Measurements from ENCODE around the gene IP6K2.

The IP6K2 gene

DNA sequence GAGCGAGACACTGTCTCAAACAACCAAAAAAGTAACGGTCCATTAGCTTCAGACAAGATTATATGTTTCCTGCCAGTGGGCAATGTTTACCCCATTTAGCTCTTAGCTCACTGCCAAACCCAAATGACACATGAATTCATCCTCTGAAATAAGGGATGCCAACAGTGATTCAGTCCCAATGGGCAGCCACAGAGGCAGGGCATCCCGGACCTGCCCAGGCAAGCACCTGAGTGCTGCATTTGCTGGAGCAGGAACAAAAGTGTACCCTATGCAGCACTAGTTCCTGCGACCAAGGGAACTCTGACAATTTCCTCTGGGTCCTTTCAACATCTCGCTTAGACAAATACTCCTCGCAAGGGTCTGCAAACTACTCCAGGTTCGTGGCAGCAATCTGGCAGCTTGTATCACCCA lies 8.0 kb downstream of the IP6K2 start:
- Mint-ChIP-seq H3K4me3 (no peak overlapping the region), H3K4me1 (peaks cover 19% of the 10 kb centered on the region), H3K27me3 (no peaks in the 10 kb centered on the region), H3K9me3 (no peaks in the 10 kb centered on the region), H3K27ac (peak overlapping the region; percentile 72), H3K36me3 (peaks cover 7% of the 10 kb centered on the region)
- peak; percentile 46 for ATAC-seq (ENCODE audit: low read depth)
- no peak for DNase-seq (ENCODE audit: low spot score in 2 of 2)

GRCh38 chr3:48708481-48708889 lies 8.5 kb downstream of the IP6K2 start:
- Mint-ChIP-seq H3K4me3 (no peak overlapping the region), H3K27ac (peak overlapping the region; percentile 72), H3K9me3 (no peaks in the 10 kb centered on the region), H3K4me1 (peaks cover 19% of the 10 kb centered on the region), H3K27me3 (no peaks in the 10 kb centered on the region), H3K36me3 (peaks cover 7% of the 10 kb centered on the region)
- ATAC-seq (ENCODE audit: low read depth) = no peak
- DNase-seq (ENCODE audit: low spot score in 2 of 2) = no peak

DNA sequence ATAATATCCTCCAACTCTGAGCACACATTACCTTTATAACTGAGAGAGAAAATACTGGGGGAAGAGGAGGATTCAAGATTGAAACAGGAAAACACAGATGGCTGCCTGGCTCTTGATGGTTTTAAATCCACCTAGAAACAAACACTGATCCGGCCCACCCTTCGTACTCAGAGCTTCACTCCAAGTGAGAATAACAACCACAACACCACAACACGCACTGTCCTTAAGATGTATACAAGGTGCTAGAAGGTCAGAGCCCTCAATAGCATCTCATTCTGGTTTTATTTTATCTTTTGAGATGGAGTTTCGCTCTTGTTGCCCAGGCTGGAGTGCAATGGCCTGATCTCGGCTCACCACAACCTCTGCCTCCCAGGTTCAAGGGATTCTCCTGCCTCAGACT lies 9.9 kb downstream of the IP6K2 start:
- H3K36me3 Mint-ChIP-seq = peaks cover 13% of the 10 kb centered on the region
- DNase-seq (ENCODE audit: low spot score in 2 of 2) (no peak), ATAC-seq (ENCODE audit: low read depth) (no peak)
- H3K9me3 Mint-ChIP-seq = no peaks in the 10 kb centered on the region
- H3K4me3 Mint-ChIP-seq = no peak overlapping the region
- no peaks in the 10 kb centered on the region for H3K27me3 Mint-ChIP-seq
- no peak overlapping the region for H3K27ac Mint-ChIP-seq
- H3K4me1 Mint-ChIP-seq = peaks cover 25% of the 10 kb centered on the region

GRCh38 chr3:48702320-48702920 lies 14.6 kb downstream of the IP6K2 start:
- Mint-ChIP-seq H3K27ac (peak overlapping the region; percentile 6), H3K4me3 (no peak overlapping the region), H3K27me3 (no peaks in the 10 kb centered on the region), H3K36me3 (peaks cover 16% of the 10 kb centered on the region), H3K9me3 (no peaks in the 10 kb centered on the region), H3K4me1 (peaks cover 11% of the 10 kb centered on the region)
- ATAC-seq (ENCODE audit: low read depth) = no peak
- no peak for DNase-seq (ENCODE audit: low spot score in 2 of 2)

GRCh38 chr3:48700731-48701405 lies 16.2 kb downstream of the IP6K2 start:
- Mint-ChIP-seq H3K9me3 (no peaks in the 10 kb centered on the region), H3K4me1 (peaks cover 14% of the 10 kb centered on the region), H3K27me3 (no peaks in the 10 kb centered on the region), H3K27ac (no peak overlapping the region), H3K36me3 (peaks cover 13% of the 10 kb centered on the region), H3K4me3 (no peak overlapping the region)
- ATAC-seq (ENCODE audit: low read depth) (no peak), DNase-seq (ENCODE audit: low spot score in 2 of 2) (no peak)

- Mint-ChIP-seq H3K9me3 (no peaks in the 10 kb centered on the region), H3K27me3 (no peaks in the 10 kb centered on the region), H3K4me1 (peaks cover 12% of the 10 kb centered on the region), H3K27ac (no peak overlapping the region), H3K36me3 (peaks cover 17% of the 10 kb centered on the region), H3K4me3 (no peak overlapping the region)
- DNase-seq (ENCODE audit: low spot score in 2 of 2) (no peak), ATAC-seq (ENCODE audit: low read depth) (no peak)
Observed at GRCh38 chr3:48698891-48699290, 18.1 kb downstream of the IP6K2 start.

DNA sequence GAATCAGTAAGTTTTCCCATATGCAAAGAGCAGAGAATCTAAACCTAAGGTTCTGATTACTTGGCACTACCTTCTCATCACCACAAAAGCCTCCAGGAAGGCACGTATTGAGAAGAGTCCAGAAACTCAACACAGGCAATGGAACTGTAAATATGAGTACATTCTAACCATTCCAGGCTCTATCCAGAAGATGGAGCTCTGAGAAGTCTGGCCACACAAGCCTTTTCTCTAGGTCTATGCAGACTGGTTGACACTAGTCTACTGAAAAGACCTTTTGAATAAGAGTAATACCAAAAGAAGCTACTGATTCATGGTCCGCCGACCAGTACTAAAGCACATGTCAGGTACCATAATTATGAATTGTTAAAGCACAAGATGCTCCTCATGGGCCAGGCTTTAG lies 19.1 kb downstream of the IP6K2 start:
- Mint-ChIP-seq H3K27ac (no peak overlapping the region), H3K36me3 (peaks cover 19% of the 10 kb centered on the region), H3K27me3 (no peaks in the 10 kb centered on the region), H3K4me3 (no peak overlapping the region), H3K9me3 (no peaks in the 10 kb centered on the region), H3K4me1 (peaks cover 12% of the 10 kb centered on the region)
- DNase-seq (ENCODE audit: low spot score in 2 of 2) (no peak), ATAC-seq (ENCODE audit: low read depth) (no peak)

DNA sequence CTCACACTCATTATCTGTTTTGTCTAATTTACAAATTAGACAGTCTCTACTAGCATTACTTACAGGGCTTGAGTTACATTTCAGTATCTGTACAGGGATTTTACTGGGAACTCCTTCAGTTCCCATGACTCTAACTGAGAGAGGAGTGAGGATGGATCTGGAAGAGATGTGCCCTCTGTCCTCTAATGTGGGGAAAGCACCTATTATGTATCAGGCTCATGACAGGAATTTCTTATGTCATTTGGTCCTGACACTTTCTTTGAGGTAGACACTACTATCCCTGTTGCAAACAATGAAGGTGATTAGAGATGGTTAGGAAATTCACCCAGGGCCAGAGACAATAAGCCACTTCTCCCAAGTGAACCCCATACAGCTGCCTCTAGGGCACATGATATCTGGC lies 20.4 kb downstream of the IP6K2 start:
- Mint-ChIP-seq H3K9me3 (no peaks in the 10 kb centered on the region), H3K36me3 (peaks cover 15% of the 10 kb centered on the region), H3K27ac (peak overlapping the region; percentile 38), H3K4me3 (no peak overlapping the region), H3K4me1 (peaks cover 5% of the 10 kb centered on the region), H3K27me3 (no peaks in the 10 kb centered on the region)
- DNase-seq (ENCODE audit: low spot score in 2 of 2) (no peak), ATAC-seq (ENCODE audit: low read depth) (no peak)

- ATAC-seq (ENCODE audit: low read depth) (no peak), DNase-seq (ENCODE audit: low spot score in 2 of 2) (no peak)
- Mint-ChIP-seq H3K4me3 (no peak overlapping the region), H3K4me1 (peaks cover 5% of the 10 kb centered on the region), H3K36me3 (peaks cover 16% of the 10 kb centered on the region), H3K27me3 (no peaks in the 10 kb centered on the region), H3K9me3 (no peaks in the 10 kb centered on the region), H3K27ac (peak overlapping the region; percentile 38)
Observed at GRCh38 chr3:48696156-48696555, 20.9 kb downstream of the IP6K2 start.

DNA sequence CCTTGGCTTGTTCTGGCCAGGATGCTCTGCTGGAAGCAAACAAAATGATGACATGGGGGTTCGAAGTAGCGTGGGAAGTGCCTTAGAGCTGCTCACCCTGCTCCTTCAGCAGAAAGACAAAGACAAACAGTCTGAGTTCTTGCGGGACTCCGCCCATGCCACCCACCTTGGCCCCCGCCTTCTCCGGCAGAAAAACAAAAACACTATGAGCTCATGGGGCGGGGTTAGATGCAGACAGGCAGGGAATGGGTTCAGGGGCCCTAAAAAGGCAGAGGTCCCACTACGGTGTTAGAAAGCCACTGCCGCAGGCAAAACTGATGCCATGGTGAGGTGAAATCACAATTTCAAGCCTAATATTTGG lies 21.6 kb downstream of the IP6K2 start:
- H3K9me3 Mint-ChIP-seq = no peaks in the 10 kb centered on the region
- H3K27me3 Mint-ChIP-seq = no peaks in the 10 kb centered on the region
- H3K4me3 Mint-ChIP-seq = no peak overlapping the region
- H3K27ac Mint-ChIP-seq = no peak overlapping the region
- H3K36me3 Mint-ChIP-seq = peaks cover 19% of the 10 kb centered on the region
- DNase-seq (ENCODE audit: low spot score in 2 of 2) (no peak), ATAC-seq (ENCODE audit: low read depth) (no peak)
- H3K4me1 Mint-ChIP-seq = peaks cover 5% of the 10 kb centered on the region

- Mint-ChIP-seq H3K27ac (no peak overlapping the region), H3K27me3 (no peaks in the 10 kb centered on the region), H3K36me3 (peaks cover 21% of the 10 kb centered on the region), H3K4me1 (peaks cover 5% of the 10 kb centered on the region), H3K9me3 (no peaks in the 10 kb centered on the region), H3K4me3 (no peak overlapping the region)
- no peak for DNase-seq (ENCODE audit: low spot score in 2 of 2)
- ATAC-seq (ENCODE audit: low read depth) = no peak
Observed at GRCh38 chr3:48694610-48695392, 22.2 kb downstream of the IP6K2 start.

GRCh38 chr3:48693826-48694225 lies 23.2 kb downstream of the IP6K2 start:
- ATAC-seq (ENCODE audit: low read depth) (no peak), DNase-seq (ENCODE audit: low spot score in 2 of 2) (no peak)
- no peak overlapping the region for H3K4me3 Mint-ChIP-seq
- H3K4me1 Mint-ChIP-seq = peaks cover 4% of the 10 kb centered on the region
- H3K27me3 Mint-ChIP-seq = no peaks in the 10 kb centered on the region
- no peak overlapping the region for H3K27ac Mint-ChIP-seq
- no peaks in the 10 kb centered on the region for H3K9me3 Mint-ChIP-seq
- H3K36me3 Mint-ChIP-seq = peaks cover 16% of the 10 kb centered on the region

DNA sequence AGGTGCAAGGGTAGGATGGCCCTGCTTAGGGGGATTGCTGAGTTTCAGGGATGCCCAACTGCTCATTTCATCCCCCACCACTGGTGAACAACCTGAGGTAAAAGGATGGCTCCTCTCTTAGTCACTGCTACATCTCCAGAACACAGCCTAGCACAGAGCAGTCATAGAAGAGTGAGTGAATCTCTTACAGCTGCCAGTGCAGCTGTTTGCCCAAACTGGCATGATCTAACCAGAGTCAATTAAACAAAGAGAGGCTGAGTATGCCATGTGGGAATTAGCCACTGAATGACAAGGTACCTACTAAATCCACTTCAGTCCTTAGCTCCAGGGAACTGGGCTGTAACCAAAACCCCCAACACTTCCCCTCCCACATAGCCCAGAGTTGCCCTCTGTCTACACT lies 24.5 kb downstream of the IP6K2 start:
- DNase-seq (ENCODE audit: low spot score in 2 of 2) = no peak
- Mint-ChIP-seq H3K4me1 (peaks cover 3% of the 10 kb centered on the region), H3K27ac (no peak overlapping the region), H3K4me3 (no peak overlapping the region), H3K27me3 (no peaks in the 10 kb centered on the region), H3K9me3 (no peaks in the 10 kb centered on the region), H3K36me3 (peaks cover 24% of the 10 kb centered on the region)
- no peak for ATAC-seq (ENCODE audit: low read depth)

DNA sequence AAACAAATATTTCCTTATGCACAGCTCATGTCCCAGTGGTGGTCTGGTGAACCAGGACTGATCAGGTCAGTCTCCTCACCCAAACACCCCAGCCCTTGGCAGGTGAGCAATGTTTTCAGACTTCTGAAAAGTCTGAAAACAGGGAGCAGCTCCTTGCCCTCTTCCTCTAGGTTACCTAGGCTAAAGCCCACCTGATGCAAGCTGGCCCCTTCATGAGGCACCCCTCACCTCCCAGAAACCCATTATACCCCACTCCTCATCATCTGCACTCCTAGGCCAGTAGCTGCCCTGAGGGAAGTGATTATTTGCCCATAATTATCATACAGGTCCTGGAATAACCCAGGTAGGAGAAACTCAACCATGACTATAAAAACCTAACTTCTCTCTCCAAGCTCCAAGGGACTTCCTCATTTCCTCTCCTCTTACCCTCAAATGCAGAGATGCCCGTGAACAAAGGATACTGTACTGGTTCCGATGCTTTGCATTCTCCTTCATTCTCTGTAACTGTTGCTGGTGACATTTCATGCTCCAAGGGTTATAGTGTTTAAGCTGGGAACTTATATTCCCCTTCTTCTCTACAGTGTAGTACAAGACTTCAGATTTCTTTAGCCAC lies 26.1 kb downstream of the IP6K2 start:
- Mint-ChIP-seq H3K4me3 (no peak overlapping the region), H3K36me3 (peaks cover 24% of the 10 kb centered on the region), H3K27ac (peak overlapping the region; percentile 11), H3K4me1 (peaks cover 4% of the 10 kb centered on the region), H3K27me3 (no peaks in the 10 kb centered on the region), H3K9me3 (no peaks in the 10 kb centered on the region)
- DNase-seq (ENCODE audit: low spot score in 2 of 2) (no peak), ATAC-seq (ENCODE audit: low read depth) (no peak)

All from memory B cell (primary cell).